ENCODE measurements around the gene PXMP4.

DNA sequence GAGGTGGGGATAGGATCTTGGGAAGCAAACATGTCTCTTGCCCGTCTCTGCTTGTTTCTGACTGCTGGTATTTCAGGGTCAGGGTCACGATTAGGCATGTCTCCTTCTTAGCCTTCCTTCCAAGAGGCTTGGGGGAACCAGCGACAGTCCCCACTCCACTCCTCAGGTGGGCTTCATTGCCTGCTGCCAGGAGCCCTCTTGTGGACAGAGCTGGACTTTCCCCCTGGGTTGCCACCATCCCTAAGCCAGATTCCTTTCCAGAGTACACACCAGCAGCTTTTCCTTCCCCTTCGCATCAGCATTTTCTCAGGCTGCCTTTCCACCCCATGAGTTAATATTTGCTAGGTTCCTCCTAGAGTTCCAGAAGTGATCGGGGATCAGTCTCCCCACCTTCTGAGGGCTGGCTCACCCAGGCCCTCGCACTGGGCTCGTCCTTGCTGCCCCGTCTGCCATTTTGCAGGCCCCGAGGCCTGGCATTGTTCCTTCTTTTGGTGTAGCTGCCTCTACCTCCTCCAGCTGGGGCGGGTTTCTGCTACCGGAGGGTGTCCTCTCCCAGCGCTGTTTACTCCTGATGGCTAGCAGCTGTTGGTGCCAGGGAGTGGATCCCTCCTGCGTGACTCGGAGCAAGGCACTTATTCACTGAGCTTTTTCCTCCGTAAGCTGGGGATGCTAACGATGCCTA, 66.8 kb downstream of the PXMP4 start:
- TF ChIP-seq, protein P1, sequence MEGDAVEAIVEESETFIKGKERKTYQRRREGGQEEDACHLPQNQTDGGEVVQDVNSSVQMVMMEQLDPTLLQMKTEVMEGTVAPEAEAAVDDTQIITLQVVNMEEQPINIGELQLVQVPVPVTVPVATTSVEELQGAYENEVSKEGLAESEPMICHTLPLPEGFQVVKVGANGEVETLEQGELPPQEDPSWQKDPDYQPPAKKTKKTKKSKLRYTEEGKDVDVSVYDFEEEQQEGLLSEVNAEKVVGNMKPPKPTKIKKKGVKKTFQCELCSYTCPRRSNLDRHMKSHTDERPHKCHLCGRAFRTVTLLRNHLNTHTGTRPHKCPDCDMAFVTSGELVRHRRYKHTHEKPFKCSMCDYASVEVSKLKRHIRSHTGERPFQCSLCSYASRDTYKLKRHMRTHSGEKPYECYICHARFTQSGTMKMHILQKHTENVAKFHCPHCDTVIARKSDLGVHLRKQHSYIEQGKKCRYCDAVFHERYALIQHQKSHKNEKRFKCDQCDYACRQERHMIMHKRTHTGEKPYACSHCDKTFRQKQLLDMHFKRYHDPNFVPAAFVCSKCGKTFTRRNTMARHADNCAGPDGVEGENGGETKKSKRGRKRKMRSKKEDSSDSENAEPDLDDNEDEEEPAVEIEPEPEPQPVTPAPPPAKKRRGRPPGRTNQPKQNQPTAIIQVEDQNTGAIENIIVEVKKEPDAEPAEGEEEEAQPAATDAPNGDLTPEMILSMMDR (IDR thresholded peaks at IDR 0.05) = peak in 3 of 4 experiments; percentile 82 to 90 (median 88)
- TF ChIP-seq POLR2A (IDR thresholded peaks at IDR 0.05) (no peak), POLR2AphosphoS5 (IDR thresholded peaks at IDR 0.05) (peak; percentile 31)

Data from gastroesophageal sphincter (tissue), 3 donors.